Brain microvascular endothelial cell (primary cell): ENCODE results near the gene POU2F3.

Source experiments
- DNase-seq: peaks from one replicate; pipeline ENCODE4 v3.0.0-alpha.2; 2020
- H3K27ac ChIP-seq: fragments of 250-450 bp; sonication (Bioruptor Pico); 2 replicates; pipeline ENCODE4 v1.5.1; 2020; ENCODE audit warnings: mild to moderate bottlenecking, moderate library complexity
- H3K27me3 ChIP-seq: fragments of 250-450 bp; sonication (Bioruptor Pico); replicated peaks from 2 replicates; pipeline ENCODE4 v1.5.1; 2020; ENCODE audit warnings: mild to moderate bottlenecking
- H3K36me3 ChIP-seq: fragments of 250-450 bp; sonication (Bioruptor Pico); replicated peaks from 2 replicates; pipeline ENCODE4 v1.5.1; 2020; ENCODE audit warnings: mild to moderate bottlenecking
- H3K4me3 ChIP-seq: 2 replicates; pipeline ENCODE4 v1.5.1; 2011; ENCODE audit warnings: low read depth, mild to moderate bottlenecking, control low read depth, low read length, moderate library complexity
- in situ Hi-C: cut with HindIII; loops from 2 replicates; pipeline ENCODE4 v1.10.0; 2017; ENCODE audit warnings: low sequenced_read_pairs, low pct_ligation_motif_present
- TF ChIP-seq, protein P1 (sequence below): IDR thresholded peaks from 2 replicates; pipeline ENCODE4 v1.5.1; 2011; ENCODE audit warnings: low read depth, mild to moderate bottlenecking, moderate library complexity, low read length, control low read depth, inconsistent platforms; ENCODE audit errors: missing control alignments

The POU2F3 gene

DNA sequence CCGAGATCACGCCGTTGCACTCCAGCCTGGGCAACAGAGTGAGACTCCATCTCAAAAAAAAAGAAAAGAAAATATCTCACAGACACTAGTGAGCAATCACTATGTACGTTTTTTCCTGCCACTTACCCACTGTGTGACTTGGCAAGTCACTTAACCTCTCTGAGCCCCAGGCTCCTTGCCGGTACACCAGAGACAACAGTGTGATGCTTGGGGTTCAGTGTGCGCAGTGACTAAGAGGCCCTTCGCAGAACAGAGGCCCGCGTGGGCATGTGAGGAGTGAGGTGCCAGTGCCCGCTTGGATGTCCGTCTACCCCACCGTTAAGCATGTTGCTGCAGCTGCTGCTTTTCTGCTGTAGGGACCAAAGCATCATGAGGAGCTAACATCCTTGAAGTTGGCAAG lies 22.4 kb upstream of the POU2F3 start:
- H3K4me3 ChIP-seq: no peak overlapping the region
- no peaks in the 10 kb centered on the region for H3K36me3 ChIP-seq
- TF ChIP-seq, protein P1, sequence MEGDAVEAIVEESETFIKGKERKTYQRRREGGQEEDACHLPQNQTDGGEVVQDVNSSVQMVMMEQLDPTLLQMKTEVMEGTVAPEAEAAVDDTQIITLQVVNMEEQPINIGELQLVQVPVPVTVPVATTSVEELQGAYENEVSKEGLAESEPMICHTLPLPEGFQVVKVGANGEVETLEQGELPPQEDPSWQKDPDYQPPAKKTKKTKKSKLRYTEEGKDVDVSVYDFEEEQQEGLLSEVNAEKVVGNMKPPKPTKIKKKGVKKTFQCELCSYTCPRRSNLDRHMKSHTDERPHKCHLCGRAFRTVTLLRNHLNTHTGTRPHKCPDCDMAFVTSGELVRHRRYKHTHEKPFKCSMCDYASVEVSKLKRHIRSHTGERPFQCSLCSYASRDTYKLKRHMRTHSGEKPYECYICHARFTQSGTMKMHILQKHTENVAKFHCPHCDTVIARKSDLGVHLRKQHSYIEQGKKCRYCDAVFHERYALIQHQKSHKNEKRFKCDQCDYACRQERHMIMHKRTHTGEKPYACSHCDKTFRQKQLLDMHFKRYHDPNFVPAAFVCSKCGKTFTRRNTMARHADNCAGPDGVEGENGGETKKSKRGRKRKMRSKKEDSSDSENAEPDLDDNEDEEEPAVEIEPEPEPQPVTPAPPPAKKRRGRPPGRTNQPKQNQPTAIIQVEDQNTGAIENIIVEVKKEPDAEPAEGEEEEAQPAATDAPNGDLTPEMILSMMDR: no peak
- no peaks in the 10 kb centered on the region for H3K27me3 ChIP-seq
- no peak overlapping the region for H3K27ac ChIP-seq
- DNase-seq: no peak
- in situ Hi-C loops: no loop called here

DNA sequence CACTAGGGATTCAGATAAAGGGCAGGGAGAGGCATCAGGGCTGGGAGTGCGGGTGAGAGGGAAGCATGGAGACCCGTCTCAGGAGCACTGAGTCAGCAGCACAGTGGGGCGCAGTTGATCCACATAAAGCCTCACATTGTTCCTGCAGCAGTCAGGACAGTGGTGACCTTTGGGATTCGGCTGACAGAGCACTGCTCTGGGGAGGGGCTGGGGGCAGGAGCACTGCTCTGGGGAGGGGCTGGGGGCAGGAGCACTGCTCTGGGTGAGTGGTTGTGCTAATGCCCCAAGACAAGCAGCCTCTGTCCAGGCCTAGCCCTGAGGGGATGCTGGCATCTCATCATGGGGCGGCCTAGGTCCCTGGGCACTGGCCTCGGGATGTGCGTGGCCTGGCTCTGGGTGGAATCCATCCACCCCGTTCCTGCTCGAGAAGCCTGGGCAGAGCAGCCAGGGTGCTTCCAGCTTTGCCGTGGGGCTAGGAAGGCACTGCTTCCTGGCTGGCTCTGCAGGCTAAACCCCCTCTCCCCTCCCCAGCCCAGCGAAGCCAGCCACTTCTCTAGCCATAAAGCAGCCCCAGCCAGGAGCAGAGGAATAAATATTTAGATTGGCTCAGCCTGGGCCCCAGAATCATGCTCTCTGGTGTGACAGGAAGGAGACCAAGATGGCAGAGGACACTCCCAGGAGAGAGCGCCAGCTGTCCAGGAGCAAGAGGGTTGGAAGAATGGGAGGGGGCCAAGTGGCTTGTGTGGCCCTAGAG lies 21.8 kb upstream of the POU2F3 start:
- Histone ChIP-seq H3K27me3 (no peaks in the 10 kb centered on the region), H3K4me3 (no peak overlapping the region), H3K27ac (no peak overlapping the region), H3K36me3 (no peaks in the 10 kb centered on the region)
- no peak for DNase-seq
- in situ Hi-C loops: no loop called here
- TF ChIP-seq, protein P1: no peak

DNA sequence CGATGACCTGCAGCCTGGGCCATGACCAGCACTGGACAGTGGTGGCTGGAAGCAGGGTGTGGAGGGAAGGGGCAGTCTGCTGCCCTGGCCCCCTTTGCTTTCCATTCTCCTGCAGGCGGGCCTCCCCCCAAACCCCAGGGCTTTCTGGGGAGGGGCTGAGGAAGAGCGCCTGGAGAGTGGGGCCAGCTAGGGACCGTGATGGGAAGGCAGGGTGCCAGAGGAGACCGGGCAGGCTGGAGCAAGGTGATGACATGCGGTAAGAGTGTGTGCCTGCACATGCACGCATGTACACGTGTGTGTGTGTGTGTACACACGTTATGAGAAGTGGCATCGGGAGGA lies 21.3 kb upstream of the POU2F3 start:
- H3K4me3 ChIP-seq: no peak overlapping the region
- TF ChIP-seq, protein P1: no peak
- in situ Hi-C loops: no loop called here
- H3K27me3 ChIP-seq: no peaks in the 10 kb centered on the region
- H3K27ac ChIP-seq: no peak overlapping the region
- DNase-seq: no peak
- H3K36me3 ChIP-seq: no peaks in the 10 kb centered on the region

DNA sequence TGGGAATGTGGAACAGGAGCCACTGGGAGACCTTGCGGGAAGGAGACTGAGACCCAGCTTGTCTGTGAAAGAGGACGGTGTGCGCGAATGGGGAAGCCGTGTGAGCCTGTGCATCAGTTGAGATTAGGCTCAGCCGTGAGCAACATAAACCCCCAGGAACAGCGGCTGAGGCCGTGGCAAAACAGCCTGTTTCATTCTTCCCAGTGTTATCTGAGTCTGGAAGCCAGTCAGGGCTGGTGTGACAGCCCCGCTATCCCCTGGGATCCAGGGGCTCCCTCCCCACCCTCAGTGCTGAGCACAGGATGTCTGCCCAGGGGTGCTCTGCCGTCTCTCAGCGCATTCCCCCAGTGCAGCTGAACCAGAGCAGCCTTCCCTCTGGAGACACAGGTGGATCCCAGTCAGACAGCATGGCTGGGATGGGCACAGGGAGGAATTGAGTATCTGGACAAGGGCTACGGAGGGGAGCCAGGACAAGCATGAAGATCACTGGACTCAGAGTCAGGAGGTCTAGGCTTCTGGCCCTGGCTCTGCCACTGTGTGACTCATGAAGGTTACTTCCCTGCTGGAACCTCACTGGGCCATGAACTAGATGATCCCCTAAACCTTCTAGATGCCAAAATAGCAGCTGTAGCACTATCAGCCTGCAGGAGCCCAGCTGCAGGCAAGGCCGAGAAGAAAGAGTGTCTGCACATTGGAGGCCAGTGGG lies 20.6 kb upstream of the POU2F3 start:
- in situ Hi-C loops: no loop called here
- no peak for DNase-seq
- H3K36me3 ChIP-seq: no peaks in the 10 kb centered on the region
- H3K4me3 ChIP-seq: no peak overlapping the region
- no peaks in the 10 kb centered on the region for H3K27me3 ChIP-seq
- H3K27ac ChIP-seq: no peak overlapping the region
- TF ChIP-seq, protein P1: no peak

DNA sequence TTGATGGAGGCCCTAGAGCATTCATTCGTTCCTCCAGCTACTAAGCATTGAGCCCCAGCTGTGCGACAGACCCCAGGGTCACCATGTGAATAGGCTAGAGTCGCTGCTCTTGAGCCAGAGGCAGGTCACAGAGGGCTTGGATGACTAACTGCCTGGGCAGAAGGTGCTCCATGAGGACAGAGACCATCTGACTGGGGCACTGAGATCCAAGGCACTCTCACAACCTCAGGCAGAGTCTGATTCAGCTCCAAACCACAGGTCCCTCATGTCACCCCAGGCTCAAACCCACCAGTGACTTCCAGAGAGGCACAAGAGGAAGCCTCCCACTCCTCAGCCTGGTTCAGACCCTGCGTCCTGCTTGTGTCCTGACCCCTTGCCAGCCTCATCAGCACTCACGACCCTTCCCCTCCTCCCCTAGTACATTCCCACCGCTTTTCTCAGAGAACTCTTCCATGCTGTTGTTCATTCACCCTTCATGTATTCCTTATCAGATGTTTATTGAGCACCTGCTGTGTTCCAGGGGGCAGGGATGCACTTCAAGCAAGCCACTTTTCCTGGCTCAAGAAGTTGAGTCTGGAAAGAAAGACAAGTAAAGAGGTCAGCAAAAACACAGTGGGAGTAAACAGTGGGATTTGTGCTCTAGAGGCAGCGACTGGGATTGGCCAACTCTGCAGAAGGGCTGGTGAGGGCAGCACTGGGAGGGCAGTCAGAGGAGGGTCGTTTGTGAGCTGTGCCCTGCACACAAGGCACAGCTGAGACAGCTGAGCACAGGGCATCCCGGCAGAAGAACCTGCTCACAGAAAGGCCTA lies 19.8 kb upstream of the POU2F3 start:
- DNase-seq: no peak
- no peaks in the 10 kb centered on the region for H3K36me3 ChIP-seq
- no peak overlapping the region for H3K27ac ChIP-seq
- no peak overlapping the region for H3K4me3 ChIP-seq
- TF ChIP-seq, protein P1: no peak
- H3K27me3 ChIP-seq: no peaks in the 10 kb centered on the region
- in situ Hi-C loops: no loop called here
